NCI-H2196 treated with DMSO at 0.1 percent for 48 hours (cell line): ENCODE results near the gene SLC12A3.
"Not testable (repeated sequence)": the region's sequence is repeated elsewhere in the genome, so short reads cannot be mapped to it uniquely, and the experiment has no call there.

Experiments used
- DNase-seq: peaks from one replicate; lab custom pipeline; 2025; ENCODE audit not compliant: unreplicated experiment; lab: John Stamatoyannopoulos, UW

SLC12A3 gene

GRCh38 chr16:56868766-56869165 lies 3.8 kb downstream of the SLC12A3 start:
- DNase-seq, result not testable (repeated sequence)

- DNase-seq, result no peak
Measured at GRCh38 chr16:56869513-56870275, 4.7 kb downstream of the SLC12A3 start.

- no peak for DNase-seq
Measured at GRCh38 chr16:56870276-56870888, 5.4 kb downstream of the SLC12A3 start.

- DNase-seq, result no peak
Measured at GRCh38 chr16:56871172-56871593, 6.2 kb downstream of the SLC12A3 start.

- no peak for DNase-seq
Measured at GRCh38 chr16:56872863-56873391, 7.9 kb downstream of the SLC12A3 start.

- no peak for DNase-seq
Measured at GRCh38 chr16:56874800-56875199, 9.8 kb downstream of the SLC12A3 start.

- no peak for DNase-seq
Measured at GRCh38 chr16:56876048-56876447, 11.0 kb downstream of the SLC12A3 start.

GRCh38 chr16:56877486-56878182 lies 12.6 kb downstream of the SLC12A3 start:
- no peak for DNase-seq

GRCh38 chr16:56878282-56878854 lies 13.4 kb downstream of the SLC12A3 start:
- no peak for DNase-seq

GRCh38 chr16:56879276-56879675 lies 14.3 kb downstream of the SLC12A3 start:
- no peak for DNase-seq

GRCh38 chr16:56880176-56880575 lies 15.2 kb downstream of the SLC12A3 start:
- no peak for DNase-seq

- no peak for DNase-seq
Measured at GRCh38 chr16:56880685-56881084, 15.7 kb downstream of the SLC12A3 start.

GRCh38 chr16:56882077-56882800 lies 17.2 kb downstream of the SLC12A3 start:
- no peak for DNase-seq

GRCh38 chr16:56883586-56883985 lies 18.6 kb downstream of the SLC12A3 start:
- no peak for DNase-seq

- DNase-seq, result no peak
Measured at GRCh38 chr16:56884026-56884582, 19.1 kb downstream of the SLC12A3 start.

GRCh38 chr16:56884929-56885328 lies 19.9 kb downstream of the SLC12A3 start:
- not testable (repeated sequence) for DNase-seq

GRCh38 chr16:56885446-56886162 lies 20.6 kb downstream of the SLC12A3 start:
- no peak for DNase-seq

- DNase-seq, result no peak
Measured at GRCh38 chr16:56886296-56886695, 21.3 kb downstream of the SLC12A3 start.

- no peak for DNase-seq
Measured at GRCh38 chr16:56886826-56887225, 21.8 kb downstream of the SLC12A3 start.

GRCh38 chr16:56888806-56889205 lies 23.8 kb downstream of the SLC12A3 start:
- DNase-seq, result no peak
